GM18861 (cell line): Measurements from ENCODE around the gene TMEM43.

Experiments
- ATAC-seq: cut with Tn5 transposase; IDR thresholded peaks from one replicate; pipeline ENCODE4 v1.9.1; 2021; ENCODE audit not compliant: unreplicated experiment

Gene TMEM43

DNA sequence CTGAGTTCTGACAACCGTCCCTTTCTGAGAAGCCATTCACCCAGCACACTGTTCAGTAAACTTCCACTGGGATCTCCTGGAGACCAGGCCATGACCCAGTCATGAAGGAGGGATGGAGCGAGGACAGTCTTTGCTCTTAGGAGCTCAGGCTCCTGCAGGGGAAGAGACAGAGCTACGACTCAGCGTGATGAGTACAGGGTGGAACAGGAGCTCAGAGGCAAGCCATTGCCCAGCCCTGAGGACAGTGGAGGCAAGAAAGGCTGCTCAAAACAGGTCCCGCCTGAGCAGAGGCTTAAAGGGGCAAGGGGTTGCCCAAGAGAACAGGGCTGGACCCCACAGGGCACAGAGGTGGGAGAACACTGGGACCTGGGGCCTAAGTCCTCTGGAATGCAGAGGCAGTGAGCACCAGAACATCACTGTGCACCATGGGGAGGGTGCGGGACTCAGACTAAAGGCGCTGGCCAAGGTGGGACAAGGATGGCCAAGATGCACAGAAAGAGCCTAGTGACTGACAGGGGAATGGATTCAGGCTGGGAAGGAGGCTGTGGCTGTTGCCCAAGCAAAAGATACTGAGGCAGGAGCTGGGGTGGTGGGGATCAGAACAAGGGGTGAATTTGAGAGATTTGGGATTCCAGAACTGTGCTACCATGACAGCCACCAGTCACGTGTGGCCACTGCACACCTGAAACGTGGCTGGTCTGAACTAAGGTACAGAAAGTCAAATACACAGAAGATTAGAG is 25.8 kb downstream of the TMEM43 start:
- ATAC-seq, result no peak

DNA sequence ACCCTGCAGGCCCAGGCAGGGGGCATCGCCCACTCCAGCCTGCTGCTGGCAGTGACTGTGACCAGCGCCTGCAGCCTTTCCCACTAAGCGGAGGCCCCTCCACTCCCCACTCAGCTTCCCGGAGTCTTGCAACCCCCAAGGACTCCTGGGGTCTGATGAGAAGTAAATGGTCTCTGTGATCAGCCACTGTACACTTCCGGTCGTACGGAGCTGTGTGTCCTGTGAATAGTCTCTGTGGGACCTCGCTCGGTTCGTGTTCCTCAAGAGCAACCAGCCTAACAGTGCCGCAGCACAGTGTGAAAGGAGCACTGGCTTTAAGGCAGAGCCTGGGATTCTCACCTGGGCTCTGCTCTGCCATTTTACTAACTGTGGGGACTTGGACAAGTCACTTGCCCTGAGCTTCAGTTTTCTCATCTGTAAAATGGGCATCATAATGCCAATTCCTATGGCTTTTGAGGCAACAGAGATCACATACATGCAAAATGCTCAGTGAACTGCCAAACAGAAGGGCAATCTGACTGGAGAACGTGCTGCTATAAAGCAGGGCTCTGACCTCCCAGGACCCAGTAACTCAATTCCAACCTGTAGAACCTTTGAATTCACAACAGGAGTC is 26.7 kb downstream of the TMEM43 start:
- ATAC-seq, result no peak

DNA sequence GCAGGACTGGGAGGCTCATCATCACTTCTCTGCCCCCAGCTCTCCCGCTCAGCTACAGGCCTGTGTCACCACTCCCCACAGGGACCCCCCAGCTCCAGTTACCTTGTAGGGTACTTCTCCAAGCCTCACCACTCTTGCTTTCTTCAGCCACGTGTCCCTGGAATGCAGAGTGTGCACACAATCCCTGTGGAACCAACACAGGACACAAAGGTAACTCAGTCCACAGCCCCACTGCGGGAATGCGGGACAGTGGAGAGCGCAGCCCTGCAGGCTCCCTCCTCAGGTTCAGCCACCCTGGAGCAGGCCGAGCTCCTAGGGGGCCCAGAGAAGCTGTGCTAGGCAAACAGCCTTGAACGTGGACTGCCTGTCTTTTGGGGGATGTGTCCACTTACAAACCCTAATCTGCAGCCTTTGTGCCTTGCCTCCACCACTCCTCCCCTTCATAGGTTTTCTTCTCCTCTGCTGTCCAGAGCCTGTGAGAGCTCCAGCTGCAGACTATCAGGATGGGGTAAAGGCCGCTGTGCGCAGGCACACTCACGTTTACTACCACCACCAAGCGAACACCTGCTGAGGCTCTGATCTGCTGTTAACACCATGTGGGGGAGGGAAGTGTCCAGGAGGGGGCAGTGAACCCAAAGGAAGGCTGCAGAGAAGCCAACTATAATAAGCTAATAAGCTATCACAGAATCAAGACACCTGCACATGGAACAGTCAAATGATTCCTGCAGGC is 27.5 kb downstream of the TMEM43 start:
- no peak for ATAC-seq

- no peak for ATAC-seq
Measured at GRCh38 chr3:14152963-14153355, 28.1 kb downstream of the TMEM43 start.

DNA sequence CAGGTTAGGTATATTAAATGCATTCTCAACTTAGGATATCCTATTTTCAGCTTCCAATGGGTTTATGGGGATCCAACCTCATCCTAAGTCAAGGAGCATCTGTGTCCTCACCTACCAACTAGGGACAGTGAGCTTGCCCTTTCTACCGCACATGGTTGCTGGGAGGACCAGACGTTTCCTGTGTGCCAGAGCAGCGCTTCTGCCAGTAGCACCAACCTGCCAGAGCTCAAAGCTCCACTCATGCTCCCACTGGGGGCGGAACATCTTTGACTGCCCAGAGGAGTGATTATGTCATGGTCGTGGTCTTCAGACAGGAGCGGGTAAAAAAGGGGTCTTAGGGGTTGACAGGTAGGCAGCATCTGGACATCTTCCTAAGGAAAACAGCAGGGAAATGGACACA is 28.8 kb downstream of the TMEM43 start:
- no peak for ATAC-seq

DNA sequence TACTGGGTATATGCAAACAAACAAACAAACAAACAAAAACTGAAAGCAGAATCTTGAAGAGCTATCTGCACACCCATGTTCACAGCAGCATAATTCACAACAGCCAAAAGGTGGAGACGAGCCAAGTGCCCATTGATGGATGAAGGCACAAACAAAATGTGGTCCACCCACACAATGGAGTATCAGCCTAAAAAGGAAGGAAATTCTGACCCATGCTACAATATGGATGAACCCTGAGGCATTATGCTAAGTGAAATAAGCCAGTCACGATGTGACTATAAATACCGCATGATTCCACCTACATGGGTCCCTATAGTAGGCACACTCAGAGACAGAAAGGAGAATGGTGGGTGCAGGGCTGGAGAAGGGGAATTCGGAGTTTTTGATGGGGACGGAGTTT is 29.4 kb downstream of the TMEM43 start:
- no peak for ATAC-seq

- no peak for ATAC-seq
Measured at GRCh38 chr3:14154895-14155440, 30.1 kb downstream of the TMEM43 start.

DNA sequence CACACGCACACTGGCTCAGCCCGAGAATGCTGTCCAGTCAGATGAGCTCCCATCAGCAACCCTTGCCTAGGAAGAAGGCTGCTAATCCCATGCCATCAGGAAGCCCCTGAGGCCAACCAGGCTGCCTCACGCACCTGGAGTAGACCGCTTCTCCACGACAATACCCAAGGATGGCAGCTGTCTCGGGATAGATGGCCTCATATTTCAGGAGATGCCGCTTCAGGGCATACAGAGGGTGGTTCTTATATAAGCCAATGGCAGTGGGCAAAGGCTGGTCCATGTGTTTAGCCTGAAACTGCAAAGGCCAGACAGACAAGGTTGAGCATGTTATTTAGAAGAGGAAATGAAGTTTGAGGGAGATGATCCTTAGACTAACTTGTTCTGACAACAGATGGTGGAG is 31.3 kb downstream of the TMEM43 start:
- ATAC-seq, result no peak

GRCh38 chr3:14156843-14157561 is 32.1 kb downstream of the TMEM43 start:
- no peak for ATAC-seq

- no peak for ATAC-seq
Measured at GRCh38 chr3:14157951-14158350, 33.1 kb downstream of the TMEM43 start.

DNA sequence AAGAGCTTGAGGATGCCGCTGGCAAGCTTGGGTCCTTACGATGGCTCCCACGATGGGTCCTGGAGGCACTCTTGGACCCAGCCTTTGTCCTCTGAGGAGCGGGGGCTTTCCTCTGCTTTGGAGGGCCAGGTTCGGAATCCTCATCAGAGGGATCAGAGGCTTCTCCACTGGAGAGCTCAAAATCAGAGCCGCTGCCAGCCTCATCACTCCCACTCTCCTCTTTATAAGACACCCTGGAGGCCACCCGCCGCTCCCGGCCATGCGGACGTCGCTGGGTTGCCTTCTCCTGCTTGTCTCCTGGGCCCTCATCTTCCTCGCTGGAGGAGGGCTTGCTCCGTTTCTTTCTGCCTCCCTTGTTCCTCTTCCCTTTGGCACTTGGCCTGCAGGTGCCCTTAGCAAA is 33.5 kb downstream of the TMEM43 start:
- ATAC-seq, result no peak

DNA sequence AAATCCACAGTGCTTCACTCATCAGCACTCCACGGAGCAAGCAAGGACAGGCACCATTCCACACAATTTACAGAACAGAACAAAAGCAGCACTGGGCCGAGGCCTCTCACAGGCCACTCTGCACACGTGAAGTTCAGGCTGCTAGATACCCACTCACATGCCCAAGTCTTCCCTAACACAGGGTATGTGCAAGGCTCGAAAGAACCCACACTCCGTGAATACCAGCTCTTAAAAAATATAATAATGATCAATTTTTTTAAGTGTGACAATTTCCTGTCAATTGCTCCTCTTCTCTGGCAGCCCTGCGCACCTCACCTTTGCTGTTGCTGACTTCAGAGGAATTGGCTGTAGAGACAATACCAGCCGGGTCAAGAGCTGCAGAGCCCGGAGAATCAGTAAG is 34.6 kb downstream of the TMEM43 start:
- no peak for ATAC-seq

DNA sequence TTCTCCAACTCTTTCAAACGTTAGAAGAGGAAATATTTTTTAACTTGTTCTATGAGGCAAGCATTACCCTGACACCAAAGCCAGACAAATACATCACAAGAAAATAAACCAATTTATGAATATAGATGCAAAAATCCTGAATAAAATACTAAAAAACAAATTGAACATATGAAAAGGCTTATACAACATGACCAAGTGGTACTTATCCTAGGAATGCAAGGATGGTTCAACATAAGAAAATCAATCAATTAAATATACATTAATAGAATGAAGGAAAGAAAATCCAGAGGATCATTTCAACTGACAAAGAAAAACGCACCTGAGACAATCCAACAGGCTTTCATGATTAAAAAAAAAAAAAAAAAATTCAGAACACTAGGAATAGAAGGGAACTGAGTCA is 36.4 kb downstream of the TMEM43 start:
- no peak for ATAC-seq

DNA sequence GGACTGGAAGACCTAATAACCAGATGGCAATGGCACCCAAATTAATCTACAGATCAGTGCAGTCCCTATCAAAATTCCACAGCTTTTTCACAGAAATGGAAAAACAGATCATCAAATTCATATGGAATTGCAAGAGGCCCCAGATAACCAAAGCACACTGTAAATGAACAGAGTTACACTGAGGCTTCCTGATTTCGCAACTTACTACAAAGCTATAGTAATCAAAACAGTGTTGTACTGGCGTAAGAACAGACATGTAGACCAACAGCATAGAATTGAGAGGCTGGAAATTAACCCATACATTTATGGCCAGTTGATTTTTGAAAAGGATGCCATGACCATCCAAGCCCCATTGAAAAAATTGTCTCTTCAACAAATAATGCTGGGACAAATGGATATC is 37.3 kb downstream of the TMEM43 start:
- no peak for ATAC-seq

DNA sequence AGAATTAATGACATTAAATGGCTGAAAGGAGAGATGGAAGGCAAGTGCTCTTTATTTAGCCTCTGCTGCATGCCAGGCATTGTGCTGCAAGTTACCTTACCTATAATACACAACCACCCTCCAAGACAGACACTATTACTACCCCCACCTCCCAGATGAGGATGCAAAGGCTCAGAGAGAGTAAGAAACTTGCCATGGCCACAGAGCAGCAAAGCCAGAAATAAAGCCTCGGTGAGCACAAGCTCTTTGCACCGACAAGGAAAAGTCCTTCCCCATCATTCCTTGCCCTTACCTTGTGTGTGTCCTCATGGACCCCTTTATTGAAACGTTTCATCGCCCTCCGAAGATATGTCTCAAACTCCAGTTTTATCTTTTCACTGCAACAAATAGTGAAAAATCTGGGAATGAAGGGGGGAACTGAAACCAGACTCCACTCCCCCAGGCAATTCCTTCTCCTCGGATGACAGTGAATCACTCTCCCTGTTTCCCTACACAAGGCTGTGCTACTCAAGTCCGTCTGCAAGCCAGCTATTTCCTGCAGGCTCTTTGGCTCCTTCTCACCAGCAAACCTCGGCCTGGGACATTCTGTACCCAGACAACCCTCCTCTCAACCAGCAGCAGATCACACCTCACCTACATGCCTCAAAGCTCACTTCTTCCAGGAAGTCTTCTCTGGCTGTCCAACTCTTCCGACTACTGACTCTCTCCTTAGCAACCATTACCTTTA is 42.2 kb downstream of the TMEM43 start:
- ATAC-seq, result no peak

DNA sequence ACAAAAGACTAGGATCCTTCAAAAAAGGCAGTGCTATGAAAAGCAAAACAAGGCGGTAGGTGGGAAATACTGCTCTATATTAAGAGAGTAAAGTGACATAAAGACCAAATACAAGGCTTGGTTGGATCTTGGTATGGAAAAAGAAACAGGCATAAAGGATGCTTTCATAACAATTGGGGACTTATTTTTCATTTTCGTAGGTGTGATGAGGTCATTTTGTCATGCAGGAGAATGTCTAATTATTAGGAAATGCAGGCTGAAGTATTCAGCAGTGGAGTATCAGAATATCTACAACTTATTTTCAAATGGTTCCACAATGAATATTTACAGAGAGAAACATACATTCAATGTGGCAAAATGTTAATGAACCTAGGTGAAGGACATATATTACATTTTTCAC is 44.6 kb downstream of the TMEM43 start:
- ATAC-seq, result no peak

- ATAC-seq, result no peak
Measured at GRCh38 chr3:14169871-14170270, 45.0 kb downstream of the TMEM43 start.

GRCh38 chr3:14170531-14171159 is 45.8 kb downstream of the TMEM43 start:
- ATAC-seq, result no peak

DNA sequence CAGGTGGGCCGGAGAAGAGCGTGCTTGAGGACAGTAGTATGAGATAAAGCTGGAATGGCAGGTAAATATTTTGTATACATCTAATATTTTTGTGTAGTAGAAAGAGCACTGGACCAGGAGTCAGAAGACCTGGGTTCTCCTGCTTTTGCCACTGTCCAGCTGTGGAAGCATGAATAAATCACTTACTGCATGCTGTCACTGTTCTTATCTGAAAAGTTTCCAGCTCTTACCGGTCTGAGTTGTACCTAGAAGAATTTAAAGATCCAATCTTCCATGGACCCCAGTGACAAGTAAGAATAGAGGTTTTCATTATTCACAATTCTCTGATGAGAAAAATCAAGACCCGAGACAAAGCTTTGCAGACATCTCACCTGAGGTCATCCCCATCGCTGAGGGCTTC is 47.6 kb downstream of the TMEM43 start:
- no peak for ATAC-seq

DNA sequence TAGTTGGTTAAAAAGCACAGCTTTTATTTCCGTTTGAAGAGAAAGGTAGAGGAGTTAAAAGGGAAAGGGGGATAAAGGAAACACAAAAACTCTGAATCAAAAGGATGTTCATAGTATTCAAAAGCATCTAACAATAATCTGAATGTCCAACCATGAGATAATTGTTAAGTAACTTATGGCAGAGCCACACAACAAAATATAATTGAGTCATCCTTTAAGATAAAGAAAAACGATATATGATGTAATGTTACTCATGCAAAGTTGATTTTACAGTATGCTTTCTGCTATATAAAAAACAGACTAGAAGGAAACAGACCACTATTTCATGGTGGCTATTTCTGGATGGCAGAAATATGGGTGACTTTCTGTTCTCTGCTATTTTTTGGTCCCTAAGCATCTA is 49.6 kb downstream of the TMEM43 start:
- ATAC-seq, result no peak
